Lower leg skin (tissue), 4 donors: ENCODE results near the gene MAP7. TPM values are rescaled to one million over a fixed set of nuclear protein-coding genes. Genes with fewer than 3 reads are reported as not detected.
A peak's percentile ranks its signal among the peaks of the same experiment; 100 is the strongest.

Source experiments
- DNase-seq, 2 donors: peaks; one replicate each; pipeline ENCODE4 v3.0.0-alpha.2; 2019; ENCODE audit warnings: low spot score in 2 of 2
- H3K4me3 ChIP-seq: fragments of 200-600 bp; sonication (generic); 2 replicates; pipeline ENCODE4 v1.5.1; 2017; ENCODE audit warnings: mild to moderate bottlenecking, low read depth; ENCODE audit not compliant: poor library complexity, severe bottlenecking
- POLR2A ChIP-seq, 2 donors: fragments of 450-650 bp; IDR thresholded peaks; one replicate each; pipeline ENCODE4 v1.6.1; 2016 to 2017; ENCODE audit warnings: antibody characterized with exemption in 2 of 2, mild to moderate bottlenecking in 1 of 2, moderate library complexity in 1 of 2
- WGBS, 2 donors: methylation state at CpG; one replicate each; pipeline ENCODE4 v1.1.5; 2018; 5-methylcytosine and 5-hydroxymethylcytosine counted together
- intact Hi-C: fragments of 100-400 bp; cut with DNase I; formaldehyde crosslinking; loops from one replicate; pipeline ENCODE4 v1.15.0; 2023; ENCODE audit warnings: low total_unique reads
- total RNA-seq, 4 donors: library from RNA; depleted of rRNA; stranded (reverse); fragments of >200 nt; gene quantifications; one replicate each; pipeline ENCODE4 v1.1.0, GENCODE V29; 2016
- TF ChIP-seq, protein P1 (sequence below), 3 donors: fragments of 450-650 bp; IDR thresholded peaks; one replicate each; pipeline ENCODE4 v1.5.1; 2016; ENCODE audit warnings: antibody characterized with exemption in 3 of 3, mild to moderate bottlenecking in 3 of 3, moderate library complexity in 2 of 3

The MAP7 gene
- total RNA-seq, 4 donors from 2014 or later, result 32.5 to 41.8 (median 39.0) TPM

DNA sequence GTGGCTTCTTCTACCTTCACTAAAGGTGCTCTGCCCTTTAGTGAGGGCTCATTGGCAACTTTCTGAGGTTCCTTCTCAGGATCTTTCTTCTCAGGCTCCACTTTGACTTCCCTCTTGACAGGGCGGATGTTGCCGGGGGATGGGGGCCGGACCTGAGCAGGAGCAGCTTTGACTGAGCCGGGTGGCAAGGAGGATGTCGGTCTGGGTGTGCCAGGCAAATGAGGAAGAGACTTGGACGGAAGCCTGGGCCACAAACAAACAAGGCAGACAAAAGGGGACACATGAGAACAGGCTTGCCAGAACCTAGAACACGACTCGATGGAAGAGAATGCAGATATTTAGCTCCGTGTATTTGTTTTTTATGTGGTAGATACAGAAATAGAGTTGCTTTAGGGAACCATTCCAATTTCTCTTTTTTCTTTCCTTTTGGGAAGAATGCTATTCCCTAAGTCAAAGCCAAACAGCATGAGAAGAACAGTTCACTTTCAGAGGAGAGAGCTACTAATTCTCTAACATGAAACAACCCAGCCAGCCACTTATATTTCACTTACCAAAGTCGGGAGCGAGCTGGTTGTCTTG is 184.4 kb downstream of the MAP7 start:
- intact Hi-C loops, result loop anchor here (5.0 kb wide), 1 partner anchor 1879 kb away; no protein-coding TSS in a partner anchor
- WGBS, 2 donors, result 43 to 58% methylated on average over 11 of the region's 11 CpGs
- TF ChIP-seq POLR2A (IDR thresholded peaks at IDR 0.05), result no peak
- TF ChIP-seq, protein P1, sequence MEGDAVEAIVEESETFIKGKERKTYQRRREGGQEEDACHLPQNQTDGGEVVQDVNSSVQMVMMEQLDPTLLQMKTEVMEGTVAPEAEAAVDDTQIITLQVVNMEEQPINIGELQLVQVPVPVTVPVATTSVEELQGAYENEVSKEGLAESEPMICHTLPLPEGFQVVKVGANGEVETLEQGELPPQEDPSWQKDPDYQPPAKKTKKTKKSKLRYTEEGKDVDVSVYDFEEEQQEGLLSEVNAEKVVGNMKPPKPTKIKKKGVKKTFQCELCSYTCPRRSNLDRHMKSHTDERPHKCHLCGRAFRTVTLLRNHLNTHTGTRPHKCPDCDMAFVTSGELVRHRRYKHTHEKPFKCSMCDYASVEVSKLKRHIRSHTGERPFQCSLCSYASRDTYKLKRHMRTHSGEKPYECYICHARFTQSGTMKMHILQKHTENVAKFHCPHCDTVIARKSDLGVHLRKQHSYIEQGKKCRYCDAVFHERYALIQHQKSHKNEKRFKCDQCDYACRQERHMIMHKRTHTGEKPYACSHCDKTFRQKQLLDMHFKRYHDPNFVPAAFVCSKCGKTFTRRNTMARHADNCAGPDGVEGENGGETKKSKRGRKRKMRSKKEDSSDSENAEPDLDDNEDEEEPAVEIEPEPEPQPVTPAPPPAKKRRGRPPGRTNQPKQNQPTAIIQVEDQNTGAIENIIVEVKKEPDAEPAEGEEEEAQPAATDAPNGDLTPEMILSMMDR (IDR thresholded peaks at IDR 0.05), result no peak
- peak; percentile 62 to 89 for DNase-seq
- no peak overlapping the region for H3K4me3 ChIP-seq

GRCh38 chr6:136362421-136363356 is 187.5 kb downstream of the MAP7 start:
- intact Hi-C loops, result no loop called here
- no peak for TF ChIP-seq POLR2A (IDR thresholded peaks at IDR 0.05)
- TF ChIP-seq, protein P1 (IDR thresholded peaks at IDR 0.05), result no peak
- 90 to 92% methylated on average over 11 of the region's 11 CpGs for WGBS, 2 donors
- no peak overlapping the region for H3K4me3 ChIP-seq
- no peak for DNase-seq

DNA sequence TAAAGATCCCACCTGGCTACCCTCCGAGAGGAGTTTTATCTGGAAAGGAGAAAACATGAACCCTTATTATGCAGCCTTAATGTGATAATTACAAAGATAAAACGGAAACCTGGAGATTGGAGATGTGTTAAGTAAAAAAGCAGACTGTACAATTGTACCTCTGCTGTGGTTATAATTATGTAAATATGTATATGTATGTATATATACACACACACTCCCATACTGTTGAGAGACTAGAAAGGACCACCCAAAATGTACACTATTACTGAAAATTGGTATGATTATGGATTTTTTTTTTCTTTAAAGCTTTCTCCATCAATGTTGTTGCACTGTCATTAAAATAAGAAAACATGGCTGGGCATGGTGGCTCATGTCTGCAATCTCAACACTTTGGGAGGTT is 188.4 kb downstream of the MAP7 start:
- no peak for TF ChIP-seq POLR2A (IDR thresholded peaks at IDR 0.05)
- TF ChIP-seq, protein P1 (IDR thresholded peaks at IDR 0.05), result no peak
- no peak overlapping the region for H3K4me3 ChIP-seq
- intact Hi-C loops, result no loop called here
- no peak for DNase-seq
- 93 to 97% methylated on average over 2 of the region's 2 CpGs for WGBS, 2 donors

- TF ChIP-seq, protein P1 (IDR thresholded peaks at IDR 0.05), result no peak
- TF ChIP-seq POLR2A (IDR thresholded peaks at IDR 0.05), result no peak
- intact Hi-C loops, result no loop called here
- WGBS, 2 donors, result 92 to 93% methylated on average over 30 of the region's 30 CpGs
- DNase-seq, result no peak
- no peak overlapping the region for H3K4me3 ChIP-seq
These were observed 189.4 kb downstream of the MAP7 start for GRCh38 chr6:136360783-136361182.

GRCh38 chr6:136359851-136360250 is 190.4 kb downstream of the MAP7 start:
- H3K4me3 ChIP-seq, result no peak overlapping the region
- intact Hi-C loops, result no loop called here
- TF ChIP-seq, protein P1 (IDR thresholded peaks at IDR 0.05), result no peak
- no peak for TF ChIP-seq POLR2A (IDR thresholded peaks at IDR 0.05)
- no peak for DNase-seq
- 88 to 90% methylated on average over 6 of the region's 6 CpGs for WGBS, 2 donors
